Stimulated activated CD8-positive, alpha-beta memory T cell treated with anti-CD3 and anti-CD28 coated beads, Interleukin-7, amount 100 ng/mL, for 4 hours (primary cell): ENCODE measurements around the gene MITF.

ENCODE experiments used
- DNase-seq, 2 donors: peaks; one replicate each; pipeline ENCODE4 v3.0.0-alpha.2; 2020; ENCODE audit warnings: low read depth in 2 of 2

Gene MITF

DNA sequence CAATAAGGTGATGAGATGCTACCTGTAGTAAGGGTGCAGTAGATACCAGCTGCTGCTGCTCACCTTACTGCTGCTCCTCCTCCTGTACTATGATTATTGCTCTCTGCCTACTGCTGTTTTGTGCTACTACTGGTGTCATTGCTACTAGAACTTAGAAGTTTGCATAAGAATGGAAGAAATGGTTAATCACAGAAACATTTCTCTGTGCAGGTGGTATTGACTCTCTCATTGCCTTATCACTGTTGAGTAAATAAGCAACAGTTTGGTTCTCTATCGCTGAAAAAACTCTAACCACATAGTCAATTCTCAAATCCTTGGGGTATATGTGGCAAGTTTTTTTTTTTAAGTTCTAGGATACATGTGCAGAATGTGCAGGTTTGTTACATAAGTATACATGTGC lies 16.5 kb downstream of the MITF start:
- DNase-seq = no peak

DNA sequence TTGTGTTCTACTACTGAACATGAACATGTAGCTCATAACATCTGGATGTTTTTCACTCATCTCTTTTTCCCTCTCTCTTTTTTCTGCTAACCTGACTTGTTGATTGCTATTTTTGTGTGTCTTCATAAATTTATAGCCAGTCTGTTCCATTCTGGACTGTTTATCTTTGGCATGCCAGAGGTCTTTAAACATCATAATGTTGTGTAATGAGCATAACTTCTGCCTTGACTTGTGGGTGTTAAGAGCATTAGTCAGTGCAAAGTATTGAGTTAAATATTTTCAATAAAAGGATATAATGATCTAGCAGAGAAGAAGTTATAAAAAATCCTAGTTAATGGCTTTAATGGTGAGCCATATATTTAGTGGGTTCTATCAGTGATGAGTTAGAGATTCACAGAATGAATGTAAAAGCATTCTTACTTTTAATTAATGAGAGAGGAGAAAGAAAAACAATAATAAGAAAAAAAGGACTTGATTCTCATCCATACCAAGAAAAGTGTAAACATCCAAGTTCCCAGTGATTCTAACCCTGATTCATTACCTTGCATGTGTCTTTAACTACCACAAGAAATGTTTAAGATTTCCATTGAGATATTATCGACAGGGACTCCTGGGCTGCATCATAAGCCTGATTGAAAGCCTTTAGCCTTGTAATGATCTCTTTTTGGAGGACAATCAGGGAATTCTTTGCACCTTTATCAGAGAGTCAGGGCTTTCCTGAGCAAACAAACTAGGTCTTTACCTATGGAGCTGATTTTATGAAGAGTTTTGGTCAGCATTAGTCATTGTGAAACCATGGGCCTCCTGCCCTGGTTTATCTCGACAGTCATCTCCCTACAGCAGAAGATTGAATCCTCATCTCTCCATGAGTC lies 22.9 kb downstream of the MITF start:
- DNase-seq = no peak

DNA sequence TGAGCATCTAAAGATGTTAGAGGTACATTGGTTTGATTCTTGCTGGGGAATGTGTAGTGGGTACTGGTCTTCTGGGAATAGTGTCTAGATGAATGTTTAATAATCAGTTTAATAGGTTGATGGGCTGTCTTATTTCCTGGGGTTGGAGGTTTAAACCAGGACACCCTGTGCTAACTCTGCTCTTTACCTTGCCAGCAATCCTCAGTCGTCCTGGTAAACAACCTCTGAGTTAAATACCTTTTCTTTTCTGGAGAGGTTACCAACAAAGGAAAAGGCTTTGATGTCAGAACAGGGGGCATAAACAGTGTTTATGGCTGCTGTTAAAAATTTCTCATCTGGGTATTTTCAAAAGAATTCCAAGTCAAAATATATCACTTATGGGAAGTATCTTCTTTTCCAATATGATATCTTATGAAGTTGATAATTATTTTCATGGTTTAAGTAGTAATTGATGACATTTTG lies 23.5 kb downstream of the MITF start:
- no peak for DNase-seq

DNA sequence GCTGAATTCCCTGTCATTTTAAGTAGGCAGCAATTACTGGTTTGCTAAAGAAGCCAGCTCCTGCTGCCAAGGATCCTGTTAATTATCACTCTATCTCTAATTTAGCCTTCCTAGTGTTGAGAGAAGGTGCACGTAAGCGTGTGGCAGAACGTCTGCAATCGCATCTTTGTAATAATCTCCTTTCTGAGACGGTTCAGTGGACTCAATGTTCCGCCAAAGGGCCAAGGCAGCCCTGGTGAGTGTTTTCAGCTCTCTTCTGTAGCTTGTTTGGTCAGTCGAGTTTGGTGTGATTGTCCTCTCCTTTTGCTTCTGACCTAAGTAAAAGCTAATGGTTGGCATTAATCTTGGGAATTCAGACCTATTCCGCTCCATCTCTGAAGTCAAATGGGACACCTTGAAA lies 24.2 kb downstream of the MITF start:
- no peak for DNase-seq

DNA sequence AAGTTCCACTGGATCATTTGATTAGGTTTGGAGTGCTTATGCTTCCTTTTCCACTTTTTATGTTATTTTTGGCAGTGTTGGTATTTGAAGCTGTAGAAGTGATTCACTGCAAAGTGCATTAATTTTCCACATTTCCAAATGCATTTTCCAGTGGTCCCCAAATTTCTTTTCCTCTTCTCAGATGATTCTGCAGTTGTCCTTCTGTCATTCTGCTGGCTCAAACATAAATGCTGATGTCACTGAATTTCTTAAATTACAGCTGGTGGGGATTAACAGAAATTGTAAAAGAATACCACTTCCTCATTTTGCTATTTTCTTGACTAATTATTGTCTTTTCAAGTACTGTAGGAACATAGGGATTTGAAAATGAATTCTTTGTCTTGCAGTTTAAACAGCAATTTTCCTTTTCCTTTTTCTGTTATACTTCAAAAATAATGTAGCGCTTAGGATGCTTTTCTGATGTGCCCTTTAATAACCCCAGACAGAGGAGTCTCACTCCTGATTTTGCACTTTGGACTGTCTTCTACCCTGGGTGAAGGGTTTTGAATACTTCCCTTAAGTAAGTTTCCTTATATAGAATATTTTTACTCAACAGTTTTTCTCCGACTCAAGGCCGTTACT lies 25.0 kb downstream of the MITF start:
- no peak for DNase-seq

DNA sequence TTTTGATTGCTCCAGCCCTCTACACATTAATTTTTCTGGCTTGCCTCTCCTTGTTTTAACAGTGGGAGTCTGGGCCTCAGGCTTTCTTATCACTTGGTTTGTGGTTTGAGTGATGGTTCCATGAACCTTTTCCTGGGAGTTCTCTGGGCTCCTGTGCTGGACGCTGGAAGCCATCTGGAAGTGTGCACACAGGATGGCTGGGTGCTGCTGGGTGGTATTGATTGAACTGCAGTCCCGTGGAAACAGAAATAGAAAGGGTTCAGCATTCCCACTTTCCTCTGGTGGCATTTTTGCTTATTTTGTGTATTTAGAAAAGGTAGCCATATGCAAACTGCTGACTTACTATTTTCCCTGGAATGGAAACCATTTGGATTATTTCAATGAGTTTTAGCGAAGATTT lies 25.6 kb downstream of the MITF start:
- no peak for DNase-seq

DNA sequence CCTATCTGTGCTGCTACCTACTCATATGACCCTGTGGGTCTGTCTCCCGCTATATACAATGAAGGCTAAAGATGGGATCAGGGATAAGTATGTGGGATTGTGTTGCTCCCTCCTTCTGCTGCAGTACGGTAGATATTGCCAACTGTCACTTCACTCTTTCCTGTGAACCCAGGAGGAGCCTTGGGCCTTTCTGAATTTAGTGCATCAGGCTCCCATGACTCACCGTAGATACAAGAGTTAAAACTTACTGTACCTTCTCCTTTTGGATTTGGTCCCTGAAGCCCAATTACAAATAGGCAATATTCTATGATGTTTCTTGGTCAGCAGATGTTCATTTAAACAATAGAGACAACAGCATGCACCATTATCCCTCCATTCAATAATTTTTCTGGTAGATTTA lies 27.4 kb downstream of the MITF start:
- DNase-seq = no peak

DNA sequence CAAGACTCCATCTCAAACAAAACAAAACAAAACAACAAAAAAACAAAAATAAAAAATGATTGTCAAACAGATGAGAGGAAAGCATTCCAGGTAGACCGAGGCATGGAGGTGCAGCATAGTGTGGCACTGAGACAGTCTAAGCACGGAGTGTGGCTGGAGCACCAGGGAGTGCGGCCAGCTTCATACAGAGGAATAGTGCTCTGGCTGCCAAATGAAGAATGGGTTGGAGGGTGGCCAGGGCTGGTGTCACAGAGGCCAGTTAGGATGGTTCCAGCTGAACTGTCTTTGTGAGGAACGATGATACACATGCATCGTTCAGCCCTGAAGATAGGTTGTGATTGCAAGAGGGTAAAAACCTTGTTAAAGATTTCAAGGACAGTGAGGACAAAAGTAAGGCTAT lies 28.3 kb downstream of the MITF start:
- no peak for DNase-seq

DNA sequence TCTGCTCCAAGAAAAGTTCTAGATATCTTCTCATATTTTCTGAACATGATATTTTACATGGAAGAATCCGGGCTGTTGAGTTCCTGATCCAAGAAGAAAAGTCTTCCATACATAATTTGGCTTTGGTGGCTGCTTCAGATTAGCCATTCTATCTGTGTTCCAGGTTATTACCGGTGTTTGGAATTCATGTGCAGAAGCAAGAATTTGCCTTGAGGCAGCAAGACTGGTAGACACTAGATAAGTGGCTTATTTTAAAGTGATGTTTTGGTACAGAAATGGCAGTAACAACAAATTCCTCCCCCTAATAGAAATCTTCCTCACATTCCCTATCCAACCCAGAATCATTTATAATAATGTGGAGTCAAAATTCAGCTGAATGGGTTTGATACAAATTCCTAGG lies 29.2 kb downstream of the MITF start:
- no peak for DNase-seq

DNA sequence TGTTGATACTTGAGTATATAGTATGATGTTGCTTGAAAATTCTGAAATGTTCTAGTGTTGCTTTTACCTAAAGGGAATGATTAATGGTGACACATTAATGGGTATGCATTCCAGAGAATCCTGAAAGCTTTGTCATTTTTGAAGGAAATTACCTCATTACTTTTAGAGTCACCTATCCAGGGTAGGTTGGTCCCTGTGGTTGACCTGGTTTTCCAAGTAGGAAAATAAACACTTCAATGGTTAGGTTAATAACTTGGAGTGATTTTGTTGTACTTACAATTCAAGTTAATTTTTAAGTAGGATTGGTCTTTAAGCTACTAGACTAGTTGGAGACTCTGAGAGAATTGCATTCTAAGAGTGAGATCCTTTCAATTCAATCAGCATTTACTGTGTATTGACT lies 31.0 kb downstream of the MITF start:
- no peak for DNase-seq

DNA sequence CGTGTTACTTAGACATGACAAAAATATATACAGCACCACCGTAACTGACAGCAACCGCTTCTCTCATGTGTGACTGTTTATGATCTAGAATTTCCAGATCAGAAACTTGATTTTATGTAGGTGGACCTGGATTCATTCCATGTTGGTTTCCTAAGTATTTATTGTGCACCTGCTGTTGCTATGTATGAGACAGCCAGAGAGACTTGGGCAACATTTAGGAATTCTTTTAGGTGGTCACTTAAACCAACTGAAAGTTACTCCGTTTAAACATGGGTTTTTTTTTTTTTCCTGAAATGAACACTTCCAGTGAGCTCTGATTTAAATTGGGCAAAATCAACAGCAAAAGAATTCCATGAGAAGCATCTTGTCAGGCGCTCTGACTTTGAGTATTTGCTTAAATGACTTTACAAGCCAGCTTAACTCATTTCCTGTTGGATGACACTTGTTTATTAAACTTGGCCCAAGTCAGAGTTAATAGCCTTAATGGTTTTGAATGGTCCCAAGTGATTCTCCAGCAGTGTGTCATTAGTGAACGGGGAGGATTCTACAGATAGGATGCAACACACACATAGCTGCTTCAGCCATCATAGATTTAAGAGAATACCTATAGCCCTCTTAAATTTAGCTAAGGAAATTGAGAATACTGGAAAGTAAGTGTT lies 31.8 kb downstream of the MITF start:
- no peak for DNase-seq

DNA sequence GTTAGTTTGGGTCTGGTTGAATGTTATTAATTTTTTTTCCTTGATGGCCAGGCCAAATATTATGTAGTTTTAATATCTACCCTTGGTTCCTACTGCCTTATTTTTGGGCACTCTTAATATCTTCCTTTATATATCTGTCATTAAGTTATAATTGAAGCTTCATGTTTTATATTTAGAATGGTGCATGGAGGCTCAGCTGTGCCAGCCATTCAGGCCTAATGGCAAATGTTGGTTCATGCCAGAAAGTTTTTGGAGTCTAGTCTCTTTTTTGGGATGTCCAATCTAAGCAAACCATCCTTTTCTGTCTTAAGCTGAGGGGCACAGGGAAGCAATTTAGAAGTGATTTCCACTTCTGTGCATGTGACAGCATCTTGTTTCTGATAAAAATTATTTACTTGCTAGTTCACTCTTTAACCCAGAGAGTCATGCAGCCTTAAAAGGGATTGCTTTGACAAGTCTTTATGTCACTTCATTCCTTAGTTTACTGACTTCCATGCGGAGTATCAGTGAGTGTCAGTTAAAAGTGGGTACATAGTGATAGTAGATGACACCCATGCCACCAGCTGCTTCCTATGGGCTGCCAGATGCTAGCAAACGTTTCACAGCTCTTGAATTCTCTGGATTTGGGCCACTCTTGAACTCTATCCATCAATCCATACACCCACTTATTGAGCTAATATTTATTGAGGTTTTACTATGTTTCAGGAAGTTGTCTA lies 33.0 kb downstream of the MITF start:
- no peak for DNase-seq

DNA sequence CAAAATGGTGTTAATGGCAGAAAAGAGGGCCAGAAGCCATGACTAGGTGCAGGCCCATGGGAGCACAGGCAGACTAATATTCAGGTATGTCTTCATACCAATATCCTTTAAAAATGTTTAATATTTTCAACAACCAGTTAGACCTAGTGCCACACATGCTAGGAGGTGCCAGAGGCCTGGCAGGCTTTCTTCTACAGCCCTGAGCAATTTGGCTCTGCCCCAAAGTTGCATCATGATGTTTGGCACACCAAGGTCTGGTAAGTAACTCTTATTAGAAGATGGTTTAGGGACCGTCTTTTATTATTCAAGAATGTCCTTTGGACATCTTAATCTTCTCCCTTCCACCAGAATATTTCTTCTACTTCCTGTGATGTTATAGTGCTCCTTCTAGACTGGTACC lies 34.8 kb downstream of the MITF start:
- no peak for DNase-seq

DNA sequence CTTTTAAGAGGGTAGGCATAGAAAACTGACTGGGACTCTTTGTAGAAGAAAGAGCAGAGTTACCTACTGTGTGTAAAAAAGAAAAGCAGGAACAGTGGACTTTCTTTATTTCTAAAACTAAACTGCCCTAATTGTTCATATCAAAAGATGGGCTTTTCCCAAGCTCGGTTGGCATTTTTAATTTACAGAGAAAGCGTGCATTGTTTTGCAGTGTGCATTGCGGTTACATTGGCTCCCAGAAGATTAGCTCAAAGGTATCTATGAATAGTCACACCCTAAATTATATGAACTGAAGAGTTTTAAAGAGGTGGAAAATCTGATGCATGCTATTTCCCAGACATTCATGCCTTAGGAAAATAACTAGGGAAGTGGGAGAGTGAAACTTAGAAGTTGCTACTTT lies 36.5 kb downstream of the MITF start:
- DNase-seq = no peak

DNA sequence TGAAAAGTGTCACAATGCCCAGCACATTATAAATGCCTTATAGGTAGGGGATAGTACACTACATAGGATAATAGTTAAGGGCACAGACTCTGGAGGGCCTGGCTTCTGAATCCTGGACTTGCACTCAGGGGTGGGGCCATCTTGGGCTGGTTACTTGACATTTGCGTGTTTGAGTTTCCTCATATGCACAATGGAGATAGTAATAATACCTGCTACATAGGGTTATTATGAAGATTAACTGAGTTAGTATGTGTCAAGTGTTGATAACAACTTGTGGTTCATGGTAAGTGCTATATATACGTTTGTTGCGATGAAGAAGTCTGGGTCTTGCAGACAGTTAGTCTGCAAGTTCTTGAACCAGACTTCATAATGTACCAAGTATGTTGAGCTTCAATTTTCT lies 37.0 kb downstream of the MITF start:
- DNase-seq = no peak

DNA sequence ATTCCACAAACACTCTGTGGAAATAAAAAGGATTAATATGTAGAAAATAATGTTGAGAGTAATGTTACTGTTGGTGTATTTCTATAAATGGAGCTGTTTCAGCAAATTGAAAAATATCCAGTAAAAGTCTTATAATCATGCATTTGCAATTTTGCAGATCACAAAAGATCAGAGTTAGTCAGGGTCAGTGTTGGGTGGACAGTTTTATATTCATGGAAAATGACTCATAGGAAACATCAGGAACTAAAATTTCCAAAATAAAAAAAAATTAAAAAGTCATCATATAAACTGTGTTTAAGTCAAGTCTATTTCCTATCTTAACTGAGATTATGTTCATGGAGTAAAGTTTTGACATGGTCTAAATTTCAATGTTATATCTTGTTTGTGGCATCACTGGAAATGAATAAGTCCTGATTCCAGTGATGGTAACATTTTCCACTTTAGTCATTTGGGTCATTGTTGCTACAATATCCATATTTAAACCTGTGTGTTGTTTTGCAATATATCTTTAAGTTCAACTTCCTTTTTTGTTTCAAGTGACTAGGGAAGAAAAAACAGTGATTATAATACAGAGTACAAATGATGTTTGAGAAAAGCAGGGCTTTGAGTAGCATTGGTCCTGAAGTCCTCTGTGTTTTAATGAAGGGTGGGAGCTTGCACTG lies 37.8 kb downstream of the MITF start:
- DNase-seq = no peak

DNA sequence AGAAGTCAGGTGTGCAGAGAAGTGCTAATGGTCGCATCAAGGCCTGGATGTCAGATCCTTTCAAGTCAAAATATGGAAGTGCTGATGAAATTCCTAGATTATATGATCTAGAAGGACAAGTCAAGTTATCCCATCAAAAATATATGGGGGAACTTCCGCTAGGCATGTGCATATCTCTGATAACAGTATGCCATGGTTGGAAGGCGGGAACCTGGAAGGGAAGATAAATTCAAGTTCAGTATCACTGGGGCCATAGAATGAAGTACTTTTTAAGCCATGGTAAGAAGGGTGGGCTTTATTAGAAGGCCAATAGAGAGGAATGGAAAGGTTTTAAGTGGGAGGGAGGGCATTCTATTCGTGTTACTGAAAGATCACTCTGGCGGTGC lies 38.3 kb downstream of the MITF start:
- no peak for DNase-seq

DNA sequence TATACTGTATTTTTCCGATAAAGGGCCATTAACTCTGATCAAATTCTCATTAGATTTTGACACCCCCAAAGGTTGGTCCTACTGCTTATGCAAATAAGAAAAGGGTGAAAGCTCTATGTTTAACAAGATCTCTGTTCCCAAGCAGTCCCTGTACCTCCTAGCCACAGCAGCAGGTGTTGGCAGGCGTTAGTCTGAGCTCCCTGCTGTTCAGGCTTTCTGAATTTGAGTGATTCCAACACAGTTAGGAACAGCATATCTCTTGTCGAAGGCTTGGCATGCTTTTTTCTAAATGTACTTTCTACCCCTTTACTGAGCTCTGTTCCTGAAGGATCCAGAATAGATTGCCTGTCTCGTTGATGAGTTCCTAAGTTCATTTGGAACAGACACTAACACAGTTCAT lies 42.3 kb downstream of the MITF start:
- DNase-seq = no peak

DNA sequence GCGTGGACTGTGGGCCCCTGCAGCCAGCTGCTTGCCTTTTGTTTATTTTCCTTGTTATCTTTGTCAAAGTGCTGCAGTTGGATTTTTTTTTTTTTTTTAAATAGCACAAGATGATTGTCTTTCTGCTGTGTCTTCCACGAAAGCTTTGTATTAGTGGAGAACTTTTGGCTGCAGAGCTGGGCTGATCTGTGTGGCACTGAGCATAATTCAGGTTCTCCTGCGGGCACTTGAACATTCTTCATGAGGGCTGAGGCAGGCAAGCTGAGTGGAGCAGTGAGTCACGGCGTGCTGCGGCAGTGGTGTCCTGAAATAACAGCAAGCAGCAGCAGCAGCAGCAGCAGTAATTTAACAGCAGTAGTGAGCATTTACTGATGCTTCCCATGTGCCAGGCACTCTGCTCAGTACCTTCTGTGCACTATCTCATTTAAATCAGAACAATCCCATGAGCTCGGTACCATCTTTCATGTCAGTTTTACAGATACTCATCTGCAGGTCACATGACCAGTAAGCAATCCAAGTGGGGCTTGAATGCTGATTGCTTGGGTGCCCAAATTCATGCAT lies 45.8 kb downstream of the MITF start:
- DNase-seq = no peak

DNA sequence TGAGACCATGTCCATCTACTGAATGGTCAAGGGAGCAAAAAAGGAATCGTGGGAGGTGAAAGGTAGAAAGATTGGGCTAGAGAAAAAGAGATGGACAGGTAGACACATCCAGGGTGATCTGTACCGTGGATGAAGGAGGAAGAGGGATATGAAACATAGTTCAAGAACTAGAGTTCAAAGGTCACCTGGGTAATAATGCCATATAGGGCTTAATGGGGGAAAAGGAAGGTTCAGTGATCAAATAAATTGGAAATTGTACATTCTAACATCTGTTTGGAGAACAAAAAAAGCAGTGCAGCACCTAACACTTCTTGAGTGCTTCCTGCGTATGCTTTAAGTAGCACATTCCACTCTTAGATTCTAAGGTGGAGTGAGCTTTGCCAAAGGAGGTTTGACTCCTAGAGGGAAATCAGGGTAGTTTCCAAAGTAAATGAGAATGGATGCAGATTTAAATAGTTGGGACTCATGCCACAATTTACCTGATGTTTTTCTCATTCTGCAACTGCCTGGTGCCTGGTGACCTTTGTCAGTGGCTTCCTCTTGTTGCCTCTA lies 46.6 kb downstream of the MITF start:
- no peak for DNase-seq

DNA sequence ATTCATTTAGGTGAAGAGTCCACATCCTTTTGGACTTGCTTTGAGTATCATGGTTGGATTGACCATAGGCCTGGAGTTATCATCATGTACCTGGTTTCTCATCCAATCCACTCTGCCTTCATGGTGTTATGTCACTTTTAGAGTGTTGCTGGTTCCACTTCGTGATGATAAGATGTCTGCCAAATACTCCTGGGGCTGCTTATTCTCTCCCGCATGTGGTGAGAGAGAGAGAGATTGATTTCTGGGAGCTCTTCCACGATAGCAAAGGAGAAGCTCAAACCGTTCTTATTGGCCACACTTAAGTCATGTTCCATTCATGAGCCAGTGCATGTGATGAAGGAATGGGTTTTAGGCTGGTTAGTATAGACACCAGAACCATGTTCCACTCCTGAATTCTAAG lies 47.6 kb downstream of the MITF start:
- DNase-seq = no peak
